ENCODE data around the gene CAPN14.

DNA sequence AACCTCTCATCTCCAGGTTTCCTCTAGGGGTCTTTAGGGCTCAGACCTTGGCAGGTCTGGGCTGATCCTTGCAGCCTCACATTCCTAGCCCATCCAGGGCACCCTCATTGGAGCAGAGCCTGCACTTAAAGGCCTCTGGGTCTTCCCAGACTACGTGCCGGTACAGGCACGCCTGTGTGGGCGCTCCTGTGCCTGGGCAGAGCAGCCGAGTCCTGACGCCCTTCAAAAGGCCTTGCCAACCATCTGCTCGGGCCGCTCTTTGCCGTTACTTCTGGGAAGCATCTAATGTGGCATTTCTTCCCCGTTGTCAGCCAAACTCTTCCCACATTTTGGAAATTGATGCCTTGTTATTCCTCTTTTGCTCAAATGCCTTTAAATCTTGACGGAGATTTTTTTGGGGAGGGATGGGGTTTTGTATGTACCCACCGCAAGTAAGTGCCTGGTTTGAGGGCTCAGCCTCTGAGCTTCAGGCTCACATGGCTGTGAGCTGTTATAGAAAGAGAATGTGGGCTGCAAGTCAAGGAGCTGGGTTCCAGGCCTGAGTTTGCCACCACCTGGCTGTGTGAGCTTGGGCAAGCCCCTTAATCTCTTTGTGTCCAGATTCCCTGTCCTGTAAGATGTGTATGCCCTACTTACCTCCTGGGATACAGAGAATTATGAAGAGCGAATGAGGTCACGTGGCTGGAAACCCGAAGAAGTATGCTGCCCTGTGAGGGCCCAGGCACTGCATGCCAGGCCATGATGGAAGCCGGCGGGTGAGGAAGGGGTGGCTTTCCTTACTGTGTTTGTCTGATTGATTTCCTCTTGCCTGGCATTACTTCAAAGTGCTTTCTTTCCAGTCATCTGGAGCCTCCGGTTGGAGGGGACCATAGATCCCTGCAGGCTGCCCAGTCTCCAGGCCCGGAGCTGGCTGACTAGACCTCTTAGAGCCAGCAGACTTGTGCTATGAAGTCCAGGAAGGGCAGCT is 37.2 kb upstream of the CAPN14 start:
- TF ChIP-seq, protein P1, sequence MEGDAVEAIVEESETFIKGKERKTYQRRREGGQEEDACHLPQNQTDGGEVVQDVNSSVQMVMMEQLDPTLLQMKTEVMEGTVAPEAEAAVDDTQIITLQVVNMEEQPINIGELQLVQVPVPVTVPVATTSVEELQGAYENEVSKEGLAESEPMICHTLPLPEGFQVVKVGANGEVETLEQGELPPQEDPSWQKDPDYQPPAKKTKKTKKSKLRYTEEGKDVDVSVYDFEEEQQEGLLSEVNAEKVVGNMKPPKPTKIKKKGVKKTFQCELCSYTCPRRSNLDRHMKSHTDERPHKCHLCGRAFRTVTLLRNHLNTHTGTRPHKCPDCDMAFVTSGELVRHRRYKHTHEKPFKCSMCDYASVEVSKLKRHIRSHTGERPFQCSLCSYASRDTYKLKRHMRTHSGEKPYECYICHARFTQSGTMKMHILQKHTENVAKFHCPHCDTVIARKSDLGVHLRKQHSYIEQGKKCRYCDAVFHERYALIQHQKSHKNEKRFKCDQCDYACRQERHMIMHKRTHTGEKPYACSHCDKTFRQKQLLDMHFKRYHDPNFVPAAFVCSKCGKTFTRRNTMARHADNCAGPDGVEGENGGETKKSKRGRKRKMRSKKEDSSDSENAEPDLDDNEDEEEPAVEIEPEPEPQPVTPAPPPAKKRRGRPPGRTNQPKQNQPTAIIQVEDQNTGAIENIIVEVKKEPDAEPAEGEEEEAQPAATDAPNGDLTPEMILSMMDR (IDR thresholded peaks at IDR 0.05 in 2 of 3, conservative IDR thresholded peaks at IDR 0.05 in 1 of 3; ENCODE audit: borderline replicate concordance in 1 of 3, insufficient read depth in 1 of 3, low read depth in 2 of 3, low read length in 2 of 3), result no peak
- no peak for TF ChIP-seq FOSL1 (IDR thresholded peaks at IDR 0.05; ENCODE audit: low read depth)
- TF ChIP-seq, protein P2, sequence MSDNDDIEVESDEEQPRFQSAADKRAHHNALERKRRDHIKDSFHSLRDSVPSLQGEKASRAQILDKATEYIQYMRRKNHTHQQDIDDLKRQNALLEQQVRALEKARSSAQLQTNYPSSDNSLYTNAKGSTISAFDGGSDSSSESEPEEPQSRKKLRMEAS (IDR thresholded peaks at IDR 0.05), result no peak
- TF ChIP-seq POLR2AphosphoS5 (IDR thresholded peaks at IDR 0.05; ENCODE audit: low read depth, low read length), result no peak
- no peak for TF ChIP-seq ELF1 (IDR thresholded peaks at IDR 0.05; ENCODE audit: borderline replicate concordance, low read depth)
- TF ChIP-seq POLR2A (IDR thresholded peaks at IDR 0.05; ENCODE audit: borderline replicate concordance, extremely low read depth, insufficient read depth, insufficient read length), result no peak
